Measurements from ENCODE around the gene TACR1. TPM values are rescaled to one million over a fixed set of nuclear protein-coding genes. Genes with fewer than 3 reads are reported as not detected.
A peak's percentile ranks its signal among the peaks of the same experiment; 100 is the strongest.

The TACR1 gene
- total RNA-seq, 1 experiment from 2014 or later = not detected

GRCh38 chr2:75027886-75028285, 171.4 kb downstream of the TACR1 start:
- DNase-seq = no peak
- Histone ChIP-seq H3K9me3 (no peaks in the 10 kb centered on the region), H3K4me3 (no peak overlapping the region), H3K27me3 (no peaks in the 10 kb centered on the region), H3K36me3 (no peaks in the 10 kb centered on the region)

- Histone ChIP-seq H3K9me3 (no peaks in the 10 kb centered on the region), H3K36me3 (no peaks in the 10 kb centered on the region), H3K4me3 (no peak overlapping the region), H3K27me3 (no peaks in the 10 kb centered on the region)
- DNase-seq = no peak
Measured at GRCh38 chr2:75025633-75026380, 173.5 kb downstream of the TACR1 start.

GRCh38 chr2:75025216-75025615, 174.1 kb downstream of the TACR1 start:
- no peak for DNase-seq

GRCh38 chr2:75023666-75024455, 175.5 kb downstream of the TACR1 start:
- H3K27me3 ChIP-seq = no peaks in the 10 kb centered on the region

More at GRCh38 chr2:75025216-75025615, 174.1 kb downstream of the TACR1 start:
- no peaks in the 10 kb centered on the region for H3K9me3 ChIP-seq
- no peak overlapping the region for H3K4me3 ChIP-seq
- H3K36me3 ChIP-seq = no peaks in the 10 kb centered on the region
- H3K27me3 ChIP-seq = no peaks in the 10 kb centered on the region

GRCh38 chr2:75022516-75022915, 176.8 kb downstream of the TACR1 start:
- DNase-seq = no peak

More at GRCh38 chr2:75023666-75024455, 175.5 kb downstream of the TACR1 start:
- DNase-seq = no peak
- H3K9me3 ChIP-seq = no peaks in the 10 kb centered on the region
- no peaks in the 10 kb centered on the region for H3K36me3 ChIP-seq
- H3K4me3 ChIP-seq = no peak overlapping the region

GRCh38 chr2:75021672-75022071, 177.6 kb downstream of the TACR1 start:
- H3K9me3 ChIP-seq = no peaks in the 10 kb centered on the region
- H3K36me3 ChIP-seq = no peaks in the 10 kb centered on the region
- H3K27me3 ChIP-seq = no peaks in the 10 kb centered on the region
- DNase-seq = no peak
- H3K4me3 ChIP-seq = no peak overlapping the region

More at GRCh38 chr2:75022516-75022915, 176.8 kb downstream of the TACR1 start:
- Histone ChIP-seq H3K9me3 (no peaks in the 10 kb centered on the region), H3K4me3 (no peak overlapping the region), H3K36me3 (no peaks in the 10 kb centered on the region), H3K27me3 (no peaks in the 10 kb centered on the region)

GRCh38 chr2:75020476-75020875, 178.8 kb downstream of the TACR1 start:
- Histone ChIP-seq H3K9me3 (no peaks in the 10 kb centered on the region), H3K27me3 (no peaks in the 10 kb centered on the region), H3K4me3 (no peak overlapping the region), H3K36me3 (no peaks in the 10 kb centered on the region)
- DNase-seq = no peak

GRCh38 chr2:75019790-75020189, 179.5 kb downstream of the TACR1 start:
- H3K27me3 ChIP-seq = no peaks in the 10 kb centered on the region
- DNase-seq = no peak
- H3K4me3 ChIP-seq = no peak overlapping the region
- no peaks in the 10 kb centered on the region for H3K9me3 ChIP-seq
- no peaks in the 10 kb centered on the region for H3K36me3 ChIP-seq

GRCh38 chr2:75018162-75018561, 181.2 kb downstream of the TACR1 start:
- no peak for DNase-seq
- no peaks in the 10 kb centered on the region for H3K9me3 ChIP-seq
- H3K36me3 ChIP-seq = no peaks in the 10 kb centered on the region
- H3K27me3 ChIP-seq = no peaks in the 10 kb centered on the region
- no peak overlapping the region for H3K4me3 ChIP-seq

- no peaks in the 10 kb centered on the region for H3K9me3 ChIP-seq
- peak; percentile 11 for DNase-seq
- H3K4me3 ChIP-seq = no peak overlapping the region
- H3K36me3 ChIP-seq = no peaks in the 10 kb centered on the region
- H3K27me3 ChIP-seq = no peaks in the 10 kb centered on the region
Measured at GRCh38 chr2:75012080-75012479, 187.2 kb downstream of the TACR1 start.

- H3K27me3 ChIP-seq = no peaks in the 10 kb centered on the region
- H3K4me3 ChIP-seq = no peak overlapping the region
- no peaks in the 10 kb centered on the region for H3K36me3 ChIP-seq
- no peak for DNase-seq
- no peaks in the 10 kb centered on the region for H3K9me3 ChIP-seq
Measured at GRCh38 chr2:75010571-75010970, 188.7 kb downstream of the TACR1 start.

- no peak for DNase-seq
- H3K4me3 ChIP-seq = no peak overlapping the region
- no peaks in the 10 kb centered on the region for H3K9me3 ChIP-seq
- no peaks in the 10 kb centered on the region for H3K27me3 ChIP-seq
- H3K36me3 ChIP-seq = no peaks in the 10 kb centered on the region
Measured at GRCh38 chr2:75007819-75008218, 191.5 kb downstream of the TACR1 start.

GRCh38 chr2:75007061-75007460, 192.3 kb downstream of the TACR1 start:
- Histone ChIP-seq H3K36me3 (no peaks in the 10 kb centered on the region), H3K9me3 (no peaks in the 10 kb centered on the region), H3K27me3 (no peaks in the 10 kb centered on the region), H3K4me3 (no peak overlapping the region)
- no peak for DNase-seq

GRCh38 chr2:75006041-75006440, 193.3 kb downstream of the TACR1 start:
- DNase-seq = no peak
- no peaks in the 10 kb centered on the region for H3K27me3 ChIP-seq

GRCh38 chr2:75003773-75004172, 195.5 kb downstream of the TACR1 start:
- Histone ChIP-seq H3K27me3 (no peaks in the 10 kb centered on the region), H3K9me3 (no peaks in the 10 kb centered on the region), H3K36me3 (no peaks in the 10 kb centered on the region), H3K4me3 (no peak overlapping the region)
- DNase-seq = no peak

More at GRCh38 chr2:75006041-75006440, 193.3 kb downstream of the TACR1 start:
- Histone ChIP-seq H3K9me3 (no peaks in the 10 kb centered on the region), H3K36me3 (no peaks in the 10 kb centered on the region), H3K4me3 (no peak overlapping the region)

- DNase-seq = no peak
- Histone ChIP-seq H3K9me3 (no peaks in the 10 kb centered on the region), H3K36me3 (no peaks in the 10 kb centered on the region), H3K4me3 (no peak overlapping the region), H3K27me3 (no peaks in the 10 kb centered on the region)
Measured at GRCh38 chr2:75003276-75003675, 196.0 kb downstream of the TACR1 start.

- no peaks in the 10 kb centered on the region for H3K27me3 ChIP-seq
- no peaks in the 10 kb centered on the region for H3K36me3 ChIP-seq
- DNase-seq = no peak
- H3K9me3 ChIP-seq = no peaks in the 10 kb centered on the region
- no peak overlapping the region for H3K4me3 ChIP-seq
Measured at GRCh38 chr2:75002007-75002406, 197.3 kb downstream of the TACR1 start.

- H3K4me3 ChIP-seq = no peak overlapping the region
- no peaks in the 10 kb centered on the region for H3K9me3 ChIP-seq
- no peak for DNase-seq
Measured at GRCh38 chr2:74999468-74999867, 199.9 kb downstream of the TACR1 start.

More at GRCh38 chr2:74999468-74999867, 199.9 kb downstream of the TACR1 start:
- H3K36me3 ChIP-seq = no peaks in the 10 kb centered on the region
- H3K27me3 ChIP-seq = no peaks in the 10 kb centered on the region

Measured in MG63 (cell line).